A673 (cell line): ENCODE data around the gene PMPCA.

ENCODE experiments used
- EZH2 ChIP-seq: fragments of 200-600 bp; sonication (generic); IDR thresholded peaks from 2 replicates; pipeline ENCODE4 v1.6.1; 2017; ENCODE audit warnings: borderline replicate concordance, low read depth, mild to moderate bottlenecking, mixed read lengths, antibody characterized with exemption, low read length; ENCODE audit not compliant: poor library complexity, severe bottlenecking
- TF ChIP-seq, protein P1 (sequence below): fragments of 300-800, 200-600 bp; sonication (generic); conservative IDR thresholded peaks from 2 replicates; pipeline ENCODE4 v1.5.1; 2017; ENCODE audit warnings: low read depth, mild to moderate bottlenecking, antibody characterized with exemption, low read length, moderate library complexity, mixed read lengths

- TF ChIP-seq, protein P1, sequence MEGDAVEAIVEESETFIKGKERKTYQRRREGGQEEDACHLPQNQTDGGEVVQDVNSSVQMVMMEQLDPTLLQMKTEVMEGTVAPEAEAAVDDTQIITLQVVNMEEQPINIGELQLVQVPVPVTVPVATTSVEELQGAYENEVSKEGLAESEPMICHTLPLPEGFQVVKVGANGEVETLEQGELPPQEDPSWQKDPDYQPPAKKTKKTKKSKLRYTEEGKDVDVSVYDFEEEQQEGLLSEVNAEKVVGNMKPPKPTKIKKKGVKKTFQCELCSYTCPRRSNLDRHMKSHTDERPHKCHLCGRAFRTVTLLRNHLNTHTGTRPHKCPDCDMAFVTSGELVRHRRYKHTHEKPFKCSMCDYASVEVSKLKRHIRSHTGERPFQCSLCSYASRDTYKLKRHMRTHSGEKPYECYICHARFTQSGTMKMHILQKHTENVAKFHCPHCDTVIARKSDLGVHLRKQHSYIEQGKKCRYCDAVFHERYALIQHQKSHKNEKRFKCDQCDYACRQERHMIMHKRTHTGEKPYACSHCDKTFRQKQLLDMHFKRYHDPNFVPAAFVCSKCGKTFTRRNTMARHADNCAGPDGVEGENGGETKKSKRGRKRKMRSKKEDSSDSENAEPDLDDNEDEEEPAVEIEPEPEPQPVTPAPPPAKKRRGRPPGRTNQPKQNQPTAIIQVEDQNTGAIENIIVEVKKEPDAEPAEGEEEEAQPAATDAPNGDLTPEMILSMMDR, result no peak
- no peak for TF ChIP-seq EZH2
Measured at GRCh38 chr9:136380381-136380780, 30.1 kb upstream of the PMPCA start.
